HG03558 (cell line): ENCODE measurements around the gene ARPC2.
"Not testable (repeated sequence)": the region's sequence is repeated elsewhere in the genome, so short reads cannot be mapped to it uniquely, and the experiment has no call there.

Source experiments
- ATAC-seq: cut with Tn5 transposase; IDR thresholded peaks from one replicate; pipeline ENCODE4 v1.9.1; 2021; ENCODE audit warnings: moderate number of reproducible peaks; ENCODE audit not compliant: unreplicated experiment; ENCODE audit errors: extremely low read depth

The ARPC2 gene

DNA sequence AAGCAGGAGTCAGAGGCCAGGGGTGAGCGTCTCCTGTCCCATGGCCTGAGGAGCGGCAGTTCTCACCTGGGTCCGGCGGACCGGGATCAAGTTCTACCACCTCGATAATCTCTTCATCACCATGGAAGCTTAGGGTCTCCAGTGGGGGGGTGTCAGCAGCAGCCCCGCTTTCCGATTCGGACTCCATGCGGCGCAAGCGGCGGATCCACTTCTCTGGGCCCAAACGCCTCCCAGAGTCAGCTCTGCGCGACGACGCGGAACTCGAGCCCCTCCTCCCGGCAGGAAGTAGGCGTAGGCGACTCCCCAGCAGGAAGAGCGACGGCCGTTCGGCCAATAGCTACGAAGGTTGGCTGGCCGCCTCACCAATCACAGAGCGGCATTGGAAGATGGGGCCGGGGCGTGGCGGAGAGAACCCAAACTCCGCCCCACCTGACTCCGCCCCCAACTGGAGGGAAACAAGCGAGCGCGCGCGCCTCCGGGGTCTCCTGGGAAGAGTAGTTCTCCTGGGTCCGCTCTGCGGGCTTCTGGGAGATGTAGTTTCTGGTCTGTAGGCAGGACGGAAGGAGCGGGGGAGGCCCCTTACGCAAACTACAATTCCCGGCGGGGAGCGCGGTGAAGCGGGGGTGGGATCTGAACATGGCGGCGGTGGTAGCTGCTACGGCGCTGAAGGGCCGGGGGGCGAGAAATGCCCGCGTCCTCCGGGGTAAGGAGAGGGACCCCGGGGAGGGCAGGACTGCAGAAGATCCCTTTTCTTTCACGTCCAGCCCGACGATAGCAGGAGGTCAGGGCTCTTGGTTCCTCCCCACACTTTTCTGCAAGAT lies 53.1 kb downstream of the ARPC2 start, which contains the start of the genes AAMP and PNKD:
AAMP (minus strand) TSS at position 238 of the 821 bp plus-strand sequence; CDS start at position 187, 51 bp downstream.
PNKD (plus strand) TSS at position 620 of the 821 bp plus-strand sequence; CDS start at position 637, 17 bp downstream.
- ATAC-seq, result peak; percentile 85

DNA sequence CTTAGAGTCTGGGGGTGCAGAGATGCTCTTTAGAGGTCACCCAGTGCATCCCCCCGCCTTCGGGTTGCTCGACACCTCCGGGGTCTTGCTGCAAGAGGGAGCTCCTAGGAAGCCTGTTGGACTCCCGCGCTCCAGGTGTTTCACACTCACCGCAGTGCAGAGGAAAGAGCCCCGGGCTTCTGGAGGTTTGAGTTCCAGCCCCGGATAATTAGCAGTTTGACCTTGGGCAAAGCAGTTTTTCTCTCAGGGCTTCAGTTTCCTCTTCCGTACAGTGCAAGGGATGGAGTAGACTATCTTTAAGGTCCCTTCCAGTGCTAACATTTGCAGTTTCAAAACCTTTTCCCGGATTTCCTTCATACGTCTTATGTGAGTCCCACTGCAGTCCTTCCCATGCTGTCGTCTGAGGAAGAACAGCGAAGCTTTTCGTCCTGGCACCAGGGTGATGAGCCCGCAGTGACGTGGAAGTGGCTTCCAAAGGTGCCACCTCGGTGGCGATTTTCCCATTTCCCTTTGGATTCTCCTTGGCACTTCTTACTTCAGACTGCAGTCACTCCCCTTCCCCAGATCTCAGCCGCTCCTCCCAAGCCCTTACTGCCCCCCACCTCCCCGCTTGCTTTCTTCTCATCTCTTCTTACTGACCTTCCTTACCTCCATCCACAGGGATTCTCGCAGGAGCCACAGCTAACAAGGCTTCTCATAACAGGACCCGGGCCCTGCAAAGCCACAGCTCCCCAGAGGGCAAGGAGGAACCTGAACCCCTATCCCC lies 53.9 kb downstream of the ARPC2 start:
- no peak for ATAC-seq

DNA sequence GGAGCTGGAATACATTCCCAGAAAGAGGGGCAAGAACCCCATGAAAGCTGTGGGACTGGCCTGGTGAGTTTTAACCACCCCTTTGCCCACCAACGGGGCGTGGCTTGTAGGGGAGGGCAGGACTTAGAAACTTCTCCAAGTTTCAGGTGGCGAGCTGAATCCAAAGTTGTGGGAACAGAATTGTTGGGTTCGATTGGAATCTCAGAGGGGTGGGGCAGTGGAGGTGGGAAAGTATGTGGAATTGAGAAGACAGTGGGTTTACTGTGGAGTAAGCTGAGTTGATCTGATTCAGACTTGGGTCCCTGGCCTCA lies 54.5 kb downstream of the ARPC2 start:
- no peak for ATAC-seq

DNA sequence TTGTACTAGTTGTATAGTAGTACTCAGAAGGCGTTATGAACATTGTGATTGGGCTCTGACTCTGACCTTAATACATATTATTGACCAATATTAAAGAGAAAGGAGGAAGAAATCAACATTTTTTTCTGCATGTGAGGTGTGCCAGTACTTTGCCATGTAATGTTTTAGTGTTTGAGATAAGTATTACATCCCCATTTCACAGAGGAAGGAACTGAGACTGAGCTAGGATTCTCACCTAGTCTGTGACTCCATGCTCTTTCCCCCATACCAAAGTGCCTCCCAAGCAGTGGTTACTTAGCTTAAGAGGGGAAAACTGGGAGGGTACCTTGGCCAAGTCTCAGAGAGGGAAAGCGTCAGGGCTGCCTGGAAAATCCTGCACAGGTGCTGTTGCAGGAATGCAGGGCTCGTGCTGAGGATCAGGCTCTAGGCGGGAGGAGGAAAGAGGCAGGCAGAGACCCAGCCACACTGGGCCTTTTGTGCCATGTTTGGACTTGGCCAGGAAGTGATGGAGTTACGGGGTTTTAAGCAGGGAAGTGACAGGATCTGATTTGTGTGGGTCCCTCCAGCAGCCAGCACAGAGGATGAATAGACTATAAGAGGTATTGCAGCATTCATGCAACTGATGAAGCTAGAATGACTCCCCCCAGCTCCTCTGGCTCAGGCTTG lies 55.0 kb downstream of the ARPC2 start:
- no peak for ATAC-seq

DNA sequence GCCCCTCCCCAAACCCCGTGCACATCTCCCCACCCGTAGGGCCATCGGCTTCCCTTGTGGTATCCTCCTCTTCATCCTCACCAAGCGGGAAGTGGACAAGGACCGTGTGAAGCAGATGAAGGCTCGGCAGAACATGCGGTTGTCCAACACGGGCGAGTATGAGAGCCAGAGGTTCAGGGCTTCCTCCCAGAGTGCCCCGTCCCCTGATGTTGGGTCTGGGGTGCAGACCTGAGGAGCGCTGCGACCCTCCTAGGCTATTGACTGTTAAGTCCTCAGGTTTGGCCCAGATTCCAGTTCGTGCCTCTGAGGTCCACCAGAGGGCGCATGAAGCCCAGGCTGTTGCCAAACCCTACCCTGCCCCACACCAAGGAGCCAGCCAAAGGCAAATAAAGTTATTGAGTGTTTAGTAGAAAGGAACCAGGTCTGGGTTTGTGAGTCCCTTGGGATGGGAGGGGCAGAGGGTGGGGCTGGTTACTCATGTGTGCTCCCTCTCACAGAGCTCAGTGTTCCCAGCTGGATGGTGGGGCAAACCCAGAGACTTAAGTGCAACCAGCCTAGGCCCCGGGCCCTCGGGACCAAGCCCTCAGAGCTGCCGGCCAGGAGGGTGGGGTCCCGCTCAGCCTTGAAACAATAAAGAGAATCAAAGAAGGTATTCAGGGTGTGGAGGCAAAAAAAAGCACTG lies 55.7 kb downstream of the ARPC2 start:
- ATAC-seq, result no peak

DNA sequence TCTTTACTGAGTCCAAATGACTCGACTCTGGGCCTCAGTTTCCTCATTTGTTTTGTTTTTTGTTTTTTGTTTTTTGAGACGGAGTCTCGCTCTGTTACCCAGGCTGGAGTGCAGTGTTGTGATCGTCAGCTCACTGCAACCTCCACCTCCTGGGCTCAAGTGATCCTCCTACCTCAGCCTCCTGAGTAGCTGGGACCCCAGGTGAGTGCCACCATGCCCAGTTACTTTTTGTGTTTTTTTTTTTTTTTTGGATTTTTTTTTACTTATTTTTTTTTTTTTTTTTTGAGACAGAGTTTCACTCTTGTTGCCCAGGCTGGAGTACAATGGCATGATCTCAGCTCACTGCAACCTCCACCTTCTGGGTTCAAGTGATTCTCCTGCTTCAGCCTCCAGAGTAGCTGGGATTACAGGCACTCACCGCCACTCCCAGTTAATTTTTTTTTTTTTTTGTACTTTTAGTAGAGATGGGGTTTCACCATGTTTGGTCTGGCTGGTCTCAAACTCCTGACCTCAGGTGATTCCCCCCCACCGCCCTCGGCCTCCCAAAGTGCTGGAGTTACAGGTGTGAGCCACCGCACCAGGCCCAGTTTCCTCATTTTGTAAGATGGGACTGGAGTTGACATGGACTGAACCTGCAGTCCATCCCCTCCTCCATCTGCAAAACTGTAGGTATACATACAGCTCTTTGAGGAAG lies 56.4 kb downstream of the ARPC2 start:
- not testable (repeated sequence) for ATAC-seq

DNA sequence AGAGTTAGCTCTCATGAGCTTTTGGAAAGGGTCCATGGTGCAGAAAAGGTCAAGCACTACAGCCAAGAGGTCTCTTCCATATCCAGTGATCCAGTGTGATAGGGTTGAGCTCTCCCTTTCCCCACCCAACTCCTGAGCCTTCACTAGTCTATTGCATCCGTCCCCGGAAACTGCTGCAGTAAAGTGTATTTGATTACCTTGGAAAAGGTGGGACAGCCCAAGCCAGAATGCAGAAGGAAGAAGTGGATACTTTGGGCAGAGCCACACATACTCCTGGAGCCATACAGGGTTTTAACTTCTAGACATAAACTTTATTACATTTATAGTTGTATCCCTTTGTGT lies 56.9 kb downstream of the ARPC2 start:
- no peak for ATAC-seq

DNA sequence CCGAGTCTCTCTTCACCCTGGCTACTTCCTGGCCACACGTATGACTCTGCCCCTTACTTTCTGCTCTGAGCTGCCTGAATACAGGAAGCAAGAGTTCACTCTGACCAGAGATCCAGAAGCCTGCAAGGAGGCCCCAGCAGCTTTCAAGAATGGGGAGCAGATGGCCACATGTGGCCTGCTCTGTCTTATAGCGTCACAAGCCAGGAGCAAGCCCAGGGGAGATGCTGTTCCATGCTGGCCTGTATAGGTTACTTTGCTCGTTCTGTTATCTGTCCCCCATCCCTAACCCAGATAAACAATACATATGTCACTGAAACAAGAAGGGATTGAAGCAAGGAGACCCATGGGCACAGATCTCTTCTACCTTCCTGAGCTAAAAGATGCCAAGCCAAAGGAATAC lies 57.6 kb downstream of the ARPC2 start:
- ATAC-seq, result no peak

DNA sequence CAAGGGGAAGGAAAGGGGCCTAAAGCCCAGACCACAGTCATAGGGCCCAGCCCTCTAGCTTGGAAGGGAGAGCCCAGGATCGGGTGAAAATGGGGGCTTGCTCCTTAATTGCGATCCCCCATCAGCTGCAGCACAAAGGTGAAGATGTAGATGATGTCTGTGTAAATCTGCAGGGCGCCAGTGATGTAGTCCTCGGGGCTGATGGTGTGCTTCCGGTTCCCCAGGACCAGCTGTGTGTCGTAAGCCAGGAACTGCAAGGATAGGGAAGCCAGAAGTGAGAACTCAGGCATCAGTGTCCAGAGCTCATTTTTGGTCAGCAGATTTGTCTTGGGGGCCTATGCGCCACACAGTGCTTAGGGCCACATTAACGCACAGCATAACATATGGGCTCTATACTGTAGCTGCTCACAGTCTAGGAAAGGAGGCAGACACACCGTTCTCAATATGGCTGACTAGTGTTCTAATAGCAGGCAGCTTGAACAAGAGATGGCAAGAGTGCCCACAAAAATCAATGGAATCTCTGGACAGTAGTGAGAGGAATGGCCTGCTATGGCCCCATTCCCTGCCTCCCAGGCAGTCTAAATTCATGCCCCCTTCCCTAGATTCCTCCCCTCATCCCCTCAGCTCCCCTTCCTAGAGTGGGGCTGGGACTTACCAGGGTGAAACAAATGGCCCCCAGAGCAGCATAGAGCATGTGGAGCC lies 58.5 kb downstream of the ARPC2 start:
- no peak for ATAC-seq

DNA sequence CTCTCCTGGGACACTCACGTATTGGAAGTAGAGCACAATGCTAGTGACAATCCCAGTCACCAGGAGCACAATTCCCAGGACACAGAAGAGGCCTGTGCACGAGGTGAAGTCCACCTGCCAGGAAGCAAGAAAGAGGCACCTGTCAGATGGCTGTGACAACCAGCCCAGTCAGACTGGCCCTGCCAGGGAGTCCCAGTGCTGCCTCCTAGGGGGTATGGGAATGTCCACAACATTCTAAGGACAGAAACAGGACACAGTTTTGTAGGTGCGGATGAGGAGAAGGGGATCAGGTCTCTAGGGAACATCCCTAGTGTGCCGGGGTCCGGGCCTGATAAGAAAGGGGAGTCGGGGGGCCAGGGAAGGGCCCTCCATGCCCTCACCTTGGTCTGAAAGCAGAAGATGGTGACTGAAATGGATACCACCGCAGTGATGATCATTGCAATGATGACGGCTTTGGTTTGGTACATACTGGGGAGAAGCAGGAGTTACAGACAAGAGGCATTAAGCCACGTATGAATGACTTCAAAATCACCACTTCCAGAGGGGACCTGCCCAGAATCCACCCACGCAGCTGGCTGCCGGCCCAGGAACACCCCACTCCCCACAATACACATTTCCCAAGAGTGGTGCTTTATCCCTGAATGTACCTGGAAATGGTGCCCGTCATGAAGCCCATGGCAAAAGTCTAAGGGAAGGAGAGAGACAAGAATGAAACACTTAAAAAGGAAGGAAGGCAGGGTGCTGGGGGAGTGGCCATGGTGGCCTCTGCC lies 60.2 kb downstream of the ARPC2 start:
- ATAC-seq, result no peak

DNA sequence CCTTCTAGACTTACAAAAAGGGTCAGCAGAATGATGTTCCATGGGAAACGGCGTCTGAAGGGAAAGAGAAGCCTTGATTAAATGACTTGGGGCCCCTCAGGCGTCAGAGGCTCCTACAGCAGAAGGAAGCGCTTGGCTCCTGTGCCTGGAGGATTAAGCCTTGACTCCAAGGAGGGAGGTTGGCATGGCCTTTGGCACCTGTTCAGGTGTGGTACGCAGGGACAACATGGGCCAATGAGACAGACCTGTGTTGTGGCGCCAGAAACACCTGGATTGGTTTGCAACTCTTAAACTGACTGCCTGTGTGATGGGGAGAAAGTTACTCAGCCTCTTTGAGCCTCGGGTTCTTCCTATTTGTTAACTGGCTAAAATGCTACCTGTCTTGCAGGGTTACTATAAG lies 60.9 kb downstream of the ARPC2 start:
- ATAC-seq, result no peak

DNA sequence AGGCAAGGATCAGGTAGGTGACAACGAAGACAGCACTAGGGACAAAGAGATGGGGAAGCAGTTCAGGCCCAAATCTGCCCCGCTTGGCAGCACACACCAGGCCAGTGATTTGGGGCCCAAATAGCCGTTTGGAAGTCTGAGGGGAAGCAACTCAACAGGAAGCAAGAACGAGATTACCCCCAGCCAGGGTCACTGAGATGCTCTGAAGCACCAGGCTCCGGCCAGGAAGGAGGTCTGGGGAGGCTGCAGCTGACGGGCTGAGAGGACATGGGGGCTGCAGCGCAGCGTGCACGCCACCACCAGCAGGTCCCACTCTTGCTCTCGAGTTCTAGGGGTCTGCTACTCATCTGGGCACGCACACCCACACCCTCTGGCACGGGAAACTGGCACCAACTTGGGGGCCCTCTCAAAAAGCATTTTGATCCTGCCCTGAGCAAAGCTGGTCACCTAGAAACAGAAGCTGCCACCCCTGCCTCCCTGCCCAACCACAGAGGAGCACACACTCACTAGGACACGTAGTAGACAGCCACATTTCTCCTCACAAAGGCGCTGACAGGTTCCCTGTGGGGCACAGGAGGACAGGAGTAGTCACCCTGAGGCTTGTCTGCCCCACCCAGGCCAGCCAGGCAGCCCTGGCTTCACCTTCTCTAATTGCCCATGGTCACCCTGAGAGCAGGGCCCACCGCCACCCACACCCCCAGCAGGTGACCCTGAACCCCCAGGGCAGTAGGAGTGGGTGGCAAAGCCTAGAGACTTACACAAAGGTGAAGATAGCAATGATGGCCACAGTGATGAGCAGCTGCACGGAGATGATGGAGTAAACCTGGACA lies 61.8 kb downstream of the ARPC2 start:
- no peak for ATAC-seq

DNA sequence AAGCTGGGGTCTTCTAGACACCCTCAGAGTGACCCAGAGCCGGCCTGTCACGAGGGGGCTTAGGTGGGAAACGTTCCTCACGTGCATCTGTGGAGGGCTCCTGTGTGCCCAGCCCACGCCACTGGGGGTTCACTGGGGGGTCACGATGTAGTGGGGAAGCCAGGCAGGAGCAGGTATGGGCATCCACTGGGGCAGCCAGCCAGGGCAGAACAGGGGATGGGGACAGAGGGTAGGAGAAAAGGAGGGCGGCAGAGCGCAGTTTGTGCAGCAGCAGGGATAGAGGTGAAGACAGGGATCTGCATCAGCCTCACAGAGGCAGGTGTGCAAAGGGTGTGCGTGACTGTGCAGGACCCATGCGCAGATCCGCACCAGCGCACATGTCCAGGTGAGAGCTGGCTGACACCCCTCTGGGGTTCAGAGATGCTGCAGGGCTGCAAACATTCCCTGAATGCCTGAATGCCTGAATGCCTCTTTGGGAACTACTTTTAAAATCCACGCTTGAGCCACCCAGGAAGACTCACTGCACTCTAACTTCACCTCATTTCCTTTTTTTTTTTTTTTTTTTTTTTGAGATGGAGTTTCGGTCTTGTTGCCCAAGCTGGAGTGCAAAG lies 63.4 kb downstream of the ARPC2 start:
- ATAC-seq, result no peak

DNA sequence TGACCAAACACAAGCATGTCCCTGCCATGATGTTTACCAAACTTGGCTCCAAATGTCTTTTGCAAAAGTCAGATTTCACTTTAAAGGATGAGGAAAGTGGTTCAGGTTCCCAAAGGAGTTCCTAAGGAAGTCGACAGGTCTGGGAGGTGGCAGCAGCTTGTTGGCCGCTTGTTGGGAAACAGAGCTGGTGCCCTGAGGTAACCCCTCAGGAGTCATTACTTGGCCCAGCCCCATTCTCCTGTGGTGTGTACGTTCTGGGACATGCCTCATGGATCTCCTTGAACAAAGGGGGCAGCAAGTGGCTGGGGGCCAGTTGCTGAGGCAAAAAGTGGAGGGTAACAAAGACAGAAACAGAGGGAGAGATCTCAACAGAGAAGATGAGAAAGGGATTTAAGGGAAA lies 64.5 kb downstream of the ARPC2 start:
- no peak for ATAC-seq

DNA sequence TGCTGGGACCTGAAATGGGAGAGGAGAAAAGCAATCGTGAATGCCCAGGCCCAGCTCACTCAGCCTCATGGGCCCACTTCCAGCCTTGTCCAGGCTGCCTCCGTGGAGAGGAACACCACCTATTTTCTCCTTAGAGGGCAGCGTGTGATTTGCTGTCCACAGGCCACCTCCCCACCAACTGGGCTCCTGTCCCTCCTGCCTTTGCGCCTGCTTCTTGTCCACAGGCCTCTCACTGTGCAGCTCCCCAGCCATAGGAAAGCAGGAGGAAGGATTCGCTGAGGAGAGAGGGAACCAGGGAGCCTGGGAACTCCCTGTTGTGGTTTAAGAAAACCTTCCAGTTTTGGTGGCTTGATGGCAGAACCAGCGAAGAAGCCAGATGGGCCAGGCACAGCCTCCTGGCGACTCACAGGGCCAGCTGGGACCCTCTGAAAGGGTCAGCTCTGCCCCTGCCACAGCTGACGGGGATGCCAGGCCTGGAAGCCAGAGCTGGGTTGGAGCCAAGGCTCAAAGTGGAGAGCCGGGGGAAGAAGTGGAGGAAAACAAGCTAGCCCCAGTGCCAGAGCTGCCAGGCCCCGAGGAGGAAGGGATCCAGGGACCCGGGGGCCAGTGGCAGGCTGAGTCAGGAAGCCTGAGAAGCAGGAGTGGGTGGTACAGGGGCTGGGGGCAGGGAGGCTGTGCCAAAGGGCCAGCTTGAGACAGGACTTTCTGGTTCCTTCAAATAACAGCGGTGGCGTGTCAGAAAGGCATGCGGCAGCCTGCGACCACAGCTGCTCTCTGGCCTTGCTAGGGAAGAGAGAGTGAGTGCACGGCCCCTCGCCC lies 65.4 kb downstream of the ARPC2 start:
- ATAC-seq, result no peak

DNA sequence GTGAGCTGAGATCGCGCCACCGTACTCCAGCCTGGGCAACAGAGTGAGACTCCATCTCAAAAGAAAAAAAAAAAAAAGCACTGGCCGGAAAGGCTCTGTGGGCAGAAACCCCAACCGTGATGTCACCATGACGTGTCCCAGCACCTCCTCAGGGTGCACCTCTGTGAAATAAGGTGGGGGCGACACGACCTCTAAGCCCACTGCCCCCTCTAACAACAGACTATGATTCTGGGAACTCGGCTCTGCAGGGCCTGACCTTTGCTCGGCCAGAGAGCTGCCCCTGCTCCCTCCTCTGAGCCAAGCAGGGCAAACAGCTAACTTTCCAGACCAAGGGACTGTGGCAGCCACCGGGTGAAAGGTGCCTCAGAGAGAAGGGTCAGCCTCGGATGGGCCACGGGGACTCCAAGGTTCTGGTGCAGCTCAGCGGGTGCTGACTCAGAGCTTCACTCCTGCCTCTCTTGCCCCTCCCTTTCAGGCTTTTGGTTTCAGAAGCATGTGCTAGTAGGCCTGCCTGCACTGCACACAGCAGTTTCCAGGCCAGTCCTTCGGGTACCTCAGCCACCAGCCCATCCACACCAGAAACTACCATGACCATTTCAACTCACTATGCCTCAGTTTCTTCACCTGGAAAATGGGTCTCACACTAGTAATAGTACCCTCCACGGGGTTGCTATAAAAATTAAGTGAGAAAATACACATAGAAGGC lies 67.3 kb downstream of the ARPC2 start:
- ATAC-seq, result peak; percentile 35
